Right lobe of liver (tissue), 4 donors: ENCODE results near the gene PVALB.

Experiments used
- CTCF ChIP-seq, 4 donors: fragments of 200-600 bp in 3 of 4; fragments of 450-650 bp in 1 of 4; IDR thresholded peaks; one replicate each; pipeline versions ENCODE4 v1.5.1 to v1.8.0; 2016 to 2022; ENCODE audit warnings: antibody characterized with exemption in 4 of 4, mild to moderate bottlenecking in 2 of 4
- POLR2A ChIP-seq: fragments of 450-650 bp; IDR thresholded peaks from one replicate; pipeline ENCODE4 v1.6.1; 2017; ENCODE audit warnings: antibody characterized with exemption, mild to moderate bottlenecking
- donor health status: DM: no; HTN: no; CAD: no.
- donor health status: DM: no; HTN: no; CAD: no.
- donor health status: DM: no; HTN: yes; CAD: no.

GRCh38 chr22:36772451-36772850, 44.4 kb downstream of the PVALB start:
- TF ChIP-seq POLR2A = no peak
- TF ChIP-seq CTCF (IDR thresholded peaks at IDR 0.05) = no peak
